GM19468 (cell line): Measurements from ENCODE around the gene CHST15.
"Not testable (repeated sequence)": the region's sequence is repeated elsewhere in the genome, so short reads cannot be mapped to it uniquely, and the experiment has no call there.

Source experiments
- ATAC-seq: cut with Tn5 transposase; IDR thresholded peaks from one replicate; pipeline ENCODE4 v1.9.1; 2021; ENCODE audit warnings: mild to moderate bottlenecking, moderate library complexity, moderate number of reproducible peaks; ENCODE audit not compliant: unreplicated experiment; ENCODE audit errors: extremely low read depth

CHST15 gene

GRCh38 chr10:124034576-124035305 is 58.7 kb downstream of the CHST15 start:
- not testable (repeated sequence) for ATAC-seq

- ATAC-seq: no peak
These were observed 59.5 kb downstream of the CHST15 start for GRCh38 chr10:124033887-124034218.

- ATAC-seq: no peak
These were observed 60.2 kb downstream of the CHST15 start for GRCh38 chr10:124032971-124033886.

GRCh38 chr10:124032087-124032935 is 61.1 kb downstream of the CHST15 start:
- no peak for ATAC-seq

- ATAC-seq: no peak
These were observed 62.8 kb downstream of the CHST15 start for GRCh38 chr10:124030492-124031110.

GRCh38 chr10:124030061-124030460 is 63.3 kb downstream of the CHST15 start:
- ATAC-seq: no peak

GRCh38 chr10:124029559-124029958 is 63.8 kb downstream of the CHST15 start:
- no peak for ATAC-seq

- no peak for ATAC-seq
These were observed 64.5 kb downstream of the CHST15 start for GRCh38 chr10:124028700-124029480.

GRCh38 chr10:124027651-124028050 is 65.7 kb downstream of the CHST15 start:
- no peak for ATAC-seq

GRCh38 chr10:124027031-124027611 is 66.3 kb downstream of the CHST15 start:
- ATAC-seq: no peak

GRCh38 chr10:124026589-124026939 is 66.8 kb downstream of the CHST15 start:
- no peak for ATAC-seq

- no peak for ATAC-seq
These were observed 67.5 kb downstream of the CHST15 start for GRCh38 chr10:124025660-124026588.

- ATAC-seq: no peak
These were observed 68.2 kb downstream of the CHST15 start for GRCh38 chr10:124025152-124025551.

GRCh38 chr10:124022066-124022465 is 71.3 kb downstream of the CHST15 start:
- no peak for ATAC-seq

- no peak for ATAC-seq
These were observed 72.2 kb downstream of the CHST15 start for GRCh38 chr10:124020981-124021815.

- no peak for ATAC-seq
These were observed 73.3 kb downstream of the CHST15 start for GRCh38 chr10:124019886-124020797.
